ENCODE data around the gene NR1H4. TPM values are rescaled to one million over a fixed set of nuclear protein-coding genes. Genes with fewer than 3 reads are reported as not detected.

NR1H4 gene
- total RNA-seq, result not detected in 2 replicates

GRCh38 chr12:100473716-100474150, at the start of gene NR1H4:
Gene NR1H4, plus strand, starts transcription at chr12:100473866. Its CDS starts 19,458 bp downstream, at chr12:100493324.

GRCh38 chr12:100573292-100574186, 99.9 kb downstream of the NR1H4 start, which contains the start of gene GAS2L3:
Gene GAS2L3, plus strand, starts transcription at chr12:100573684. Its CDS starts 21,221 bp downstream, at chr12:100594905.

Small RNA genes lying within 50 kb of the gene (small RNA-seq; reads per million reads assigned to genes)
- not detected for gene AC010200.2

Other genes starting within 250 kb of the NR1H4 start
- 1.7 TPM in 1 of 2 replicates, not detected in the other for gene DEPDC4, start 206.8 kb upstream of the NR1H4 start, total RNA-seq
- gene SCYL2, start 206.7 kb upstream of the NR1H4 start, total RNA-seq, result 51.9 and 65.8 TPM in 2 replicates
- gene SLC17A8, start 116.8 kb upstream of the NR1H4 start, total RNA-seq, result not detected in 2 replicates
- 21.9 and 39.6 TPM in 2 replicates for gene GAS2L3, start 99.8 kb downstream of the NR1H4 start, total RNA-seq

Measured in vein endothelial cell (primary cell).